NCI-H345 (cell line): Measurements from ENCODE around the gene CHP2.
A peak's percentile ranks its signal among the peaks of the same experiment; 100 is the strongest.
"Not testable (repeated sequence)": the region's sequence is repeated elsewhere in the genome, so short reads cannot be mapped to it uniquely, and the experiment has no call there.

Experiments used
- DNase-seq: peaks from one replicate; lab custom pipeline; 2025; lab: John Stamatoyannopoulos, UW

The CHP2 gene

DNA sequence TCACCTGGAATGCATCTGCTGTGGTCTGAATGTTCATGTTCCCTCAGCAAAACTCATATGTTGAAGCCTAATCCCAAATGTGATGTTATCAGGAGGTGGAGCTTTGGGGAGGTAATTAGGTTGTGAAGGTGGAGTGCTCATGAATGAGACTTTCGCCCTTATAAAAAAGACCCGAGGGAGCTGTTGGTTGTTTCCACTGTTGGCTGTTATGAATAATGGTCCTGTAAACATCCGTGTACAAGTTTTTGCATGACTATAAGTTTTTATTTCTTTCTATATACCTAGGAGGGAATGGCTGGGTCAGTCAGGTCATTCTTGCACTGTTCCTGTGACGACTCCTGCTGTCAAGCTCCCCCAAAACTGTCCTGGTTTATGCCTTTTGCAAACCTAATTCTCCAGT is 9.6 kb upstream of the CHP2 start:
- no peak for DNase-seq

DNA sequence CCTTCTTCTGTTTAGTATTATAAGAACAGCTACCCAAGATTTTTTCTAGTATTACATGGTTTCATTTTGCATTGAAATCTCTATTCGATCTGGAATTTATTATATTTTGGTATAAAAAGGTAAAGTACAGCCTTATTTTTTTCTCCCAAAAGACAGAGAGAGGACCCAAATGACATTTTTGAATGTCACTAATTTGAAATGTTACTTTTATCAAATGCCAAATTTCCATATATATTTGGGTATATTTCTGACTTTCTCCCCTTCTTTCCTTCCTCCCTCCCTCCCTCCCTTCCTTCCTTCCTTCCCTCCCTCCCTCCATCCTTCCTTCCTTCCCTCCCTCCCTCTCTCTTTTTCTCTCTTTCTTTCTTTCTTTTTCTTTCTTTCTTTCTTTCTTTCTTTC is 6.2 kb upstream of the CHP2 start:
- no peak for DNase-seq

DNA sequence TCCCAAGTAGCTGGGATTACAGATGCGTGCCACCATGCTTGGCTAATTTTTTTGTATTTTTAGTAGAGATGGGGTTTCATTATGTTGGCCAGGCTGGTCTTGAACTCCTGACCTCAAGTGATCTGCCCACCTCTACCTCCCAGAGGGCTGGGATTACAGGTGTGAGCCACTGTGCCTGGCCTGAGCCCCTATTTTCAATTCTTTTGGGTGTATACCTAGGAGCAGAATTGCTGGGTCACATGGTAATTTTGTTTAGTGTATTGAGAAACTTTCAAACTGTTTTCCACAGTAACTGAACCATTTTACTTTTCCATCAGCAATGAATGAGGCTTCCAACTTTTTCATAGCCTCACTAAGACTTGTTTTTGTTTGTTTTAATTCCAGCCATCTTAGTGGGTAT is 3.8 kb upstream of the CHP2 start:
- not testable (repeated sequence) for DNase-seq

DNA sequence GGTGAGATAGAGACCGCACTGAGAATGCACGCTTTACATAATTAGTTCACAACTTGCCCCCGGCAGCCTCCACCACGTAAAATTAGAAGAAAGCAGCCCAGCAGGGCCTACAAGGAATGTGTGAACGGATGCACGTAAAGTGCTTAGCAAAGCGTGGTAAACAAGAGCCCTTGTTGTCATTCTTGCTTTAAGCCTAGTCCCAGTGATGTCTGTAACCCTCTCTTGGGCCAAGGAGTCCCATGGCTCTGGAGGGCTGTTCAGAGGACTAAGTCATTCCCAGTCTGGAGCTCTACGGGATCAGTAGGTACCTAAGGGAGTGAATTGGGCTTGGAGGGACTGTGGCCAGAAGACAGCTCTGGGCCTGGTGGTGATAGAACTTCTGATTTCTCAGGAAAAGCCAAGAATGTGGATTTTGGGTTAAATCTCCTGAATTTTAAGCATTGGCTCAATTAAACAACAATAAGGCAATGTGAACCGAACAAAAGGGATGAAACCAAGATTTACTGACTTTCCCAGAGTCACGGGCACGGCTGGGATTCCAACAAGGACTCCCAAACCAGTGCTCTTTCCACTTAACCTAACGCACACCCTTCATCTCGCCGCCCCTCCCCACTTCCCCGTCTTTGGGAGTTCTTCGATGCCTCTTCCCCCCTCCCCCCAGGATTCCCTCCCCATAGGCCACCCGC is 775 bp upstream of the CHP2 start:
- DNase-seq, result no peak

DNA sequence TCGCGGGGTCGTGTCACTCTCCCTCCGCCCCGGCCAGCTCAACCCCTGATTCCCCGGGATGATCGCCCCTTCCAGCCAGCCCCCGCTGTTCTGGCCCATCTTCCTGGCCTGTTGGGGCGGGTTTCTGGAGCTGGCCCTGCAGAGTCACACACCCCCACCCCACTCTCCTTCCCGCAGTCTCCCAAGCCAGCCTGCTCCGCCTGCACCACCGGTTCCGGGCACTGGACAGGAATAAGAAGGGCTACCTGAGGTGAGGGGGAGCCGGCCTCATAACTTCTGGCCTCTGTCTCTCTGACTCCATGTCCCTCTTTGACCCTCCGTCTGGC is 621 bp downstream of the CHP2 start:
- DNase-seq, result no peak

DNA sequence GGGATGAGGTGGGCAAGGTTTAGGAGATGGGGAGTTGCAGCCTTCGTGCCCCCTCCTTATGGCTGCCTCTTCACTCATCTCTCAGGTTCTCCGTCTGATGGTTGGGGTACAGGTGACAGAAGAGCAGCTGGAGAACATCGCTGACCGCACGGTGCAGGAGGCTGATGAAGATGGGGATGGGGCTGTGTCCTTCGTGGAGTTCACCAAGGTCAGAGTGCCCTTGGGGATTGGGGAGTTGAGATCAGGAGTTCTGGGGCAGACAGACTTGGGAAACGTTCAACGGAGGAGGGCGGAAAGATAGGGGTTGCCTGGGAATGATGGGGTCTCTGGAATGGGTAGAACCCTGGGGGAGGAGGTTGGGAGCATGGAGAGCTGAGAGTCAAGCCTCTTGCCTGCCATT is 2.3 kb downstream of the CHP2 start:
- no peak for DNase-seq

DNA sequence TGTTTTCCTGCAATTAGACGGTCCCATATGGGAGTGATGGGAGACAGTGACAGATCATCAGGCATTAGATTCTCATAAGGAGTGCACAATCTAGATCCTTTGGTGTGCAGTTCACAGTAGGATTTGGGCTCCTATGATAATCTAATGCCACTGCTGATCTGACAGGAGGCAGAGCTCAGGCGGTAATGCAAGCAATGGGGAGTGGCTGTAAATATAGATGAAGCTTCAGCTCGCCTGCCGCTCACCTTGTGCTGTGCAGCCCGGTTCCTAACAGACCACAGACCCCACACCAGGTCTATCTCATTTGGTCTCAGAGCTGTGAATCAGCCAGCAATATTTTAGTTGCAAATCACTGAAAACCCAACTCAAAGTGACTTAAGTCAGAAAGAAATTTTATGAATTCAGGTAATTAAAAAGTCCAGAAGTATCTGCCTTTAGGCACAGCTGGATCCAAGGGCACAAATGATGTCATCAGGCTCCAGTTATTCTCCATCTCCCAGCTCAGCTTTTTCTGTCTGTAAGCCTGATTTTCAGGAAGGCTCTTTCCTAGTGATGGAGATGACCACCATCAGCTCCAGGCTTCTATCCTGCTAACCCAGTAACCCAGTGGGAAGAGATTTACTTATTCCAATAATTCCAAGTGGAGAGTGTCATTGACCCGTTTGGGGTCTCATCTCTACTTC is 3.3 kb downstream of the CHP2 start:
- DNase-seq, result no peak

DNA sequence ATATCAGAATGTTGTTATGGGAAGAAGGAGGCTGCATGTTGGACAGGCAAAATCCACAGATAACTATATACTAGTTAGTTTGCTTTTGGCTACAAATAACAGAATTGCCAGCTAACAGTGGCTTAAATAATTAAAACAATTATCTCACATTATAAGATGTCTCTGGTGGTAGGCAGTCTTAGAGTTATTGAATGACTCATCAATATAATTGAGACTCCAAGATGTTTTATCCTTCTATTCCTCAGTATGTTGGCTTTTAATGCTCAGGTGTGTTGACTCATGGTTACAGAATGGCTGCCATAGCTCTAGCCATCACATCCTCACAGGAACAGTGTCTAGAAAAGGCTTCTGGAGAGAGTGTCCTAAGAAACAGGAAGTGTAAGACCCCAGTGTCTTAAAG is 11.1 kb downstream of the CHP2 start:
- no peak for DNase-seq

DNA sequence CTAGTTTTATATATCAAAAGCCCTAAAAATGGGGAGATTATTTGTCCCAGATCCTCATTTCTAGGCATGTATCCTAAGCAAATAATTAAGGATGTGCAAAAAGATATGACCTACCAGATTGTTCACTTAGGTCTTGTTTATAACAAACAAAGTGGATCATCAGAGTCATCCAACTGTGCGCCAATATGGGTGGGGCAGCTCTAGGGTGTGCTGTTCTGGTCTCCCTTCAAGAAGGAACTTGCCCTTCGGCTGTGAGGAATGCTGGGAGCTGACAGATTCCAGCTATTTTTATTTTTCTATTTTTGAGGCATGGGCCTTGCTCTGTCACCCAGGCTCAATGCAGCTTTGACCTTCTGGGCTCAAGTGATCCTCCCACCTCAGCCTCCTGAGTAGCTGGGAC is 13.8 kb downstream of the CHP2 start:
- no peak for DNase-seq

DNA sequence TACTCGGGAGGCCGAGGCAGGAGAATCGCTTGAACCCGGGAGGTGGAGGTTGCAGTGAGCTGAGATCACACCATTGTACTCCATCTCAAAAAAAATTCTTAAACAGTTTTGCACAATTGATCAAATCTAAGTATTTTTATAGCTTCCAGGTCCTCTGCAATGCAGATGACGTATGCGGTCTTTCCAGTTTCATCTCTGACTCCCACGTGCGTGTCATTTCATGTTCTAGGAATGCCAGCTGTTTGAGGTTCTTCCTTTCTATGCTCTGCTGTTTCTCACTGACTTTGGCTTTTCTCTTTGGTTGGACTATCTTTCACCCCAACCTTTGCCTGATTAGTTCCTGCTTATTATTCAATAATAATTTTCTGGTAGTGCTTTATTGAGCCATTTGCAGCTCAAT is 16.2 kb downstream of the CHP2 start:
- no peak for DNase-seq

DNA sequence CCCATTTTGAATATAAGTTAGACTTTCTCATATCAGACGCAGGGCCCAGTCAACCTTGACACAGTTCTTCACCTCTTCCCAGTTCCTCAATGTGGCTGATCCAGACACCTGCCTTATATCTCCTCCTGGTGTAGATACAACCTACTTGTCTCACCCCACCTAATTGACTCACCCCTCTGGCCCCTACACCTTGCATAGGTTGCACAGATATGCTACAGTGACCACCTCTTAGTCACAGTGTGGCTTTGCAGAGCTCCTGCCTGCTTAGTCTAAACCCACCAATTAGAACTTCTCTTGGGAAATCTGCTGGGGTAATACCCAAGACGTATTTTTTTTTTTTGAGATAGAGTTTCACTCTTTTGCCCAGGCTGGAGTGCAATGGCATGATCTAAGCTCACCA is 16.8 kb downstream of the CHP2 start:
- no peak for DNase-seq

DNA sequence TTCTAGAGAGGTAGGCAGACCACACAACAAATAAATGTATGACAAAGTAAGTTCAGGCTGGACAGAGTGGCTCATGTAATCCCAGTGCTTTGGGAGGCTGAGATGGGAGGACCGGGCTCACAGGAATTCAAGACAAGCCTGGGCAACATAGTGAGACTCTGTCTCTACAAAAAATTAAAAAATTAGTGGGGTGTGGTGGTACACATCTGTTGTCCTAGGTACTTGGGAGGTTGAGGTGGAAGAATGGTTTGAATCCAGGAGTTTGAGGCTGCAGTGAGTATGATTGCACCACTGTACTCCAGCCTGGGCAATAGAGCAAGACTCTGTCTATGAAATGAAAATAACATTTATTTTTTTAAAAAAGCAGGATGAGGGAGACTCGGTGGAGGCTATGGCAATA is 18.5 kb downstream of the CHP2 start:
- DNase-seq, result no peak

DNA sequence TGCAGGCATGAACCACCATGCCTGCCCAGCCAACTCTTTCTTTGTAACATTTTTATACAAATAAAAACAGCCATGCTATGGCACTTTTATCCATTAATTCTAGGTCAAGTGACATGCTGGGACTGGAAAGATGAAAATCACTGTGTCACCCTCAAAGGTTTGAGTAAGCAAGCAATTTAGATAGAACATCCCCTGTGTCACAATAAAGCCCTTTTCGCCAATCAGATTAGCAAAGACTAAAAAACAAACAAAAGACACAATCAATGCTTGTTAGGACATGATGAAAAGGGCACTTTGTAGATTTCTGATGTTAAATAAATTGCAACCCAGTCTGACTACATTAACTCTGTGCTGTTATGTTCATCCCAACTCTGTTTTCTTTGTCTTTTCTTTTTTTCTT is 26.4 kb downstream of the CHP2 start:
- peak; percentile 40 for DNase-seq

DNA sequence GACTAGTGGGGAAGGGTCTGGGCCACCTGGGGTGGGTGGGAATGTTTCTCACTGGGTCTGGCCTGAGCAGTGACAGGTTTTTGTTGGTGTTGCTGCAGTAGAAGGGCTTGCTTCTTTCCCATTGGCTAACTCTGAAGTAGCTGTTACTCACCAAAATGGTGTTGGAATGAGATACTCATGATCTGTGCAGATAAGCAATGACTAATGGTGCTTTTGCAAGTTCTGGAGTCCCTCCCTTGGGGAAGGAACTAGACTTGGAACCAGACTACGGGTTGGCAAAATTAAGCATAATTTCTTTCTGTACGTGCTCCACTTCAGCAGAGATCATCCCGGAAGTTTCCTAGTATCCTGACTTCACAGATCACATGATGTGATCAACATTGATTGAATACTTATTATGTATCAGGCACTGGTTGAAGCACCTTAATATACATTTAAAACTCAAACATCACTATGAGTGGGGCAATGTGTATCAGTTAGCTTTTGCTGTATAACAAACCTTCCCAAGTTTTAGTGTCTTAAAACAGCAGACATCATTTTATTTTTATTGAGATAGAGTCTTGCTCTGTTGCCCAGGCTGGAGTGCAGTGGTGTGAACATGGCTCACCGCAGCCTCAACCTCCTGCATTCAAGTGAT is 30.1 kb downstream of the CHP2 start:
- no peak for DNase-seq

DNA sequence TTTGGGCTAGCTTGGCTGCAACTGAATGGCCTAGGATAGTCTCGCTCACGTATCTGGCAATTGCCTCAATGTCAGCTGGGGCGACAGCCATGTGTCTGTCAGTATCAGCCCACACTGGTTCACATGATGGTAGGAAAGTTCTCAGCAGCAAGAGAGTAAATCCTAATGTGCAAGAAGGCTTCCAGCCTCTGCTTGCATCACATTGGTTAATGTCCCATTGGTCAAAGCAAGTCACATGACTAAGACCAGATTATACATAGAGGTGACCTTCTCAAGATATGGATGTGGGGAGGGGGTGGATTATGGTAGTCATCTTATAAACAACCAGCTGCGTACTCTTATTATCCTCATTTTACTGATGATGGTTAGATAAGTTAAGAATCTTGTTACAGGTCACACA is 31.0 kb downstream of the CHP2 start:
- no peak for DNase-seq

DNA sequence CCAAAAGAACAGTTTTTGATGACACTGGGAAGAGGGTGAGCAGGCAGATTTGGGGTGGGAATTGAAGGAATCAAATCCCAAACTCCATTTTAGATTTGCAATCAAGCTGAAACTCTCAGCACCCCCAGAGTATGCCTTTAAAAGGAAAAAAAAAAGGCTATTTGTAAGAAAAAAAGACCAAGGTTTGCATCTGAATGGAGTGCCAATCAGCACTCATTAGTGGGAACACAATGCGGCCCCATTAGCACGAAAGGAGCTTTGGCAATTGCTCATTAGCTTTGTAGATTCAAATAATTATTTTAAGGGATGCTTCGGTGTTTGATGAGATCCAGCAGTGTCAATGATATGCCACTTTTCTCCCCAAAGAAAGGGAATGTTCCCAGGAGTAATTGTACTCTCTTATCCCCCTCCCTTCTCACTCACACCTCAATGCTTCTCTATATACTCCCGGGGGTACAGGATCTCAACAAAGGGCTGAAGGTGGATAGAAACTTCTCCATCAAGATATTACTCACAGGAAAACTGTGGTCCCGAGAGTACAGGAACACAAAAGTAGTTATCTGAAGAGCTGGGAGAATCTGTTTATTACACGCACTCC is 32.2 kb downstream of the CHP2 start:
- DNase-seq, result no peak

DNA sequence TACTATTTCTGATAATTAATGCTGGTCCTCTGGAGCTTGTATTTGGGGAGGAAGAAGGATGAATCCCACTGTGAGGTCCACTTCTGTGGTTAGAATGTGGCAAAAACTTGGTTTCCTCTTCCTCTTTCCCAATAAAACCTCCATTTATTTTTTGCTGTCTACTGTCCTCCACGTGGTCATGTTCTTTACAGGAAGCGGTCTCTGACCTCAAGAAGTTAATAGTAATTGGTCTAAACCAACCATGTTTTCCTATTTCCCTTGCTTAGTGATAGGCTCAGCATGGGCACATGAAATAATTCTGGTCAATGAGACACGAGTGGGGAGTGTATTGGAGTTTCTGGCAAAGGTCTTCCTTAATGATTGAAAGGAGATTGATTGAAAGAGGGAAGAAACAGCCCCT is 33.9 kb downstream of the CHP2 start:
- DNase-seq, result no peak

DNA sequence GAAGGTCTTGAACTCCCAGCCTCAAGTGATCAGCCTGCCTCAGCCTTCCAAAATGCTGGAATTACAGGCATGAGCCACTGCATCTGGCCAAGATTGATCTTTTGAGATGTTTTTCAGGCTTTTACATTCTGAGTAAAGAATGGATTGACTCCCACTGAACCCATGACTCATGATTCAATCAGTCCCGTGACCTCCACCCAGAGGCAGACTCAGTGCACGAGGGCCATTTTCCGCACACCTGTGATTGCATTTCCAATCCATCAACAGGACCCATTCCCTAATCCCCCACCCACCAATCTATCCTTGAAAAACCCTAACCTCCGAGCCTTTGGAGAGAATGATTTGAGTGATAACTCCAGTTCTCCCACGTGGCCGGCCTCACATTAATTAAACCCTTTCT is 40.6 kb downstream of the CHP2 start:
- no peak for DNase-seq

DNA sequence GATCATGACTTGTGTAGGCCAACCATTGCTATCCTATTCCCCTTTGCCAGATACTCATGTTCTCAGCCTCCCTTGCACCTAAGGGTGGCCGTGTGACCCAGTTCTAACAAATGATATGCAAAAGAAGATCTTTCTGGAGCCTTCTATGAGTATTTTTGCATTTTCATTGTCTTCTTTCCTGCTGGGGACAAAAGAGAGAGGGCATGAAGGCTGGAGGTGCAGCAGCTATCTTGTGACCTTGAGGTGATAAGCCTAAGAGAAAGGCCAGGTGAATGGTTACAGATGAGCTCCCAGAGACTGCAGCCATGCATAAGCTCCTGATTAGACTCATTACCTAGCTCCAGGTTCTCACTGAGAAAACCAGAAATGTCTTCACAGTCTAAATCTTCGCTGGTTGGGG is 42.1 kb downstream of the CHP2 start:
- DNase-seq, result no peak

DNA sequence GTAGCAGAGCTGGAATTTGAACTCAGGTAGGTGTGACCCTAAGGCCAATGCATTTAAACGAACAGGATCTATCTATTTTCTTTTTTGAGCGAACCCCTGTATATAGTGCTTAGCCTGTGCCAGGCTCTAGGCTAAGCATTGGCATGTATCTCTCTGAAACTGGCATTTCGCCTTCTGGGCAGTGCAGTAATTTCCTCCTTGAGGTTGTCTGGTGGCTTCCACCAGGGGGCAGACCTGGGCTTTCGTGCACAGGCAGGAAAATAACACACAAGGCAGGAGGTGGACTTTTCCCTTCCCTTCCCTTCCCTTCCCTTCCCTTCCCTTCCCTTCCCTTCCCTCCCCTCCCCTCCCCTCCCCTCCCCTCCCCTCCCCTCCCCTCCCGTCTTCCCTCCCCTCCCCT is 46.6 kb downstream of the CHP2 start:
- peak; percentile 54 for DNase-seq

DNA sequence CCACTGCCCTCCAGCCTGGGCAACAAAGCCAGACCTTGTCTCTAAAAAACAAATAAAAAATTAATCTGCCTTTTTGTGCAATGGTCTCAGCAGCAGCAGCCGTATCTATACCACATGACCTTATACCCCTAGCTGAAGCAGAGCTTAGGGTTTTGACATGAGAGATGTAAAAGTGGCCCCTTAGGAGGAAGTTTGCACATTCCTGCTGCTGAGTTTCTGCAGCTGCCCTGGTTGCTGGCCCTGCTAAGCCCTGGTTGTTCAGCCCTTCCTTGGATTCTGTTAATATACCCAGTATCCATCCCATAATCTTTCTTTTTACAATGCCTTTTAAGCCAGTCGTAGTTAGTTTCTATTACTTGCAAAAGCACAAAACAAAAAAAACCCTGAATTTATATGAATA is 48.0 kb downstream of the CHP2 start:
- no peak for DNase-seq

DNA sequence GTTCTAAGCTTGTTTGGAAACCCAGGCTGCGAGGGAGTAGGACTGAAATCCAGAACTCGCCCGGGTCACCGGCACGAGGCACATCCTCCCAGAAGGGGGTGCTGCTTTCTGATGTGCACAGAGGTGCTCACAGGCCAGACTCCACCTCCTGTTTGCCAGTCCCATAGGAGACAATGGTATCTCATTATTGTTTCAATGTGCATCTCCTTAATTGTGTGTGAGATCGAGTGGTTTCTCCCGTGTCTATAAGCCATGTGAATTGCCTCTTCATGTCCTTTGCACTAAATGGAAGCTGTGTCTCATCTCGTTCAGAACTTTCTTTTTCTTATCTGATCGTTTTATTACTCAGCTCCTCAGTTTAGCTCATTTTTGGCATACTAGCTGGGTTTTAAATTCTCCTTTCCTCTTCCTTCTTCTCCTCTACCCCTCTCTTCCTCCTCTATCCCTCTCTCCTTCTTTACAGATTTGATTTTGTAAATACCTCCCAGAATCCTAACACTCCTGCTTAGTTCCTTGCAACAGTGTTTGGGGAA is 48.8 kb downstream of the CHP2 start:
- DNase-seq, result peak; percentile 45

DNA sequence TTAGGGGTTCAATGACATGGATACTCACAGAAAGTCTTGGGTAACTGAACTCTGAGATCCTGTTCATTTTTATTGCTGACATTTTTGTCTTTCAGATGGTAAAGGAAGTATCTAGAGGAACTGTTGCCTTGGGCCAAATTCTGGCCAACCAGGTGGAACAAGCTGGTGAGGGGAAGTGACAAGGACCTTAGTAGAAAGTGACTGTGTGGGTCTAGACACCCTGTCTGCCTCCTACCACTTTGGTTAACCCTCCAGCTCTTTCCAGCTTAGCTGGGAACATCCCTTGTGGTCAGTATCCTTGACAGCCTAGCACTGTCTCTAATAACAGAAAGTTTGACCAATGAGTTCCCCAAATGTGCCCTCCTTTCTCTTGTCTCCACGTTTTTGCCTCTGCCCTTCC is 52.2 kb downstream of the CHP2 start:
- DNase-seq, result no peak
